DND-41 (cell line): ENCODE data around the gene SVBP.

Experiments
- ATAC-seq: fragments of 200-7000 bp; cut with Tn5 transposase; 3 replicates; pipeline ENCODE4 v1.9.1; 2021; ENCODE audit warnings: low read depth; ENCODE audit not compliant: insufficient read depth
- DNase-seq: peaks from one replicate; pipeline ENCODE4 v3.0.0-alpha.2; 2020
- H2AFZ ChIP-seq: 2 replicates; pipeline ENCODE4 v1.6.0; 2012; ENCODE audit warnings: low read depth, low read length
- H3K27ac ChIP-seq: 2 replicates; pipeline ENCODE4 v1.5.1; 2012; ENCODE audit warnings: low read length, inconsistent platforms
- H3K27me3 ChIP-seq: fragments of 200-600 bp; sonication (generic); 2 replicates; pipeline ENCODE4 v1.6.0; 2012; ENCODE audit warnings: low read length, mild to moderate bottlenecking, inconsistent platforms; ENCODE audit not compliant: insufficient read depth, poor library complexity
- H3K36me3 ChIP-seq: 2 replicates; pipeline ENCODE4 v1.5.1; 2012; ENCODE audit warnings: low read length, inconsistent platforms; ENCODE audit not compliant: insufficient read depth
- H3K4me1 ChIP-seq: 2 replicates; pipeline ENCODE4 v1.5.1; 2012; ENCODE audit warnings: mild to moderate bottlenecking, low read length; ENCODE audit not compliant: insufficient read depth
- H3K4me2 ChIP-seq: 2 replicates; pipeline ENCODE4 v1.6.0; 2012; ENCODE audit warnings: mild to moderate bottlenecking, moderate library complexity, low read length, inconsistent platforms; ENCODE audit not compliant: insufficient read depth
- H3K4me3 ChIP-seq, 2 experiments: fragments of 200-600 bp in 1 of 2; shearing (Covaris generic) in 1 of 2; 2 replicates each; pipeline ENCODE4 v1.5.1; 2012 to 2016; ENCODE audit warnings: inconsistent platforms in 2 of 2, low read length in 2 of 2, mild to moderate bottlenecking in 2 of 2, low read depth in 1 of 2, moderate library complexity in 1 of 2
- H3K79me2 ChIP-seq: 2 replicates; pipeline ENCODE4 v1.6.0; 2012; ENCODE audit warnings: low read length, inconsistent platforms; ENCODE audit not compliant: insufficient read depth
- H3K9ac ChIP-seq: 2 replicates; pipeline ENCODE4 v1.6.0; 2012; ENCODE audit warnings: low read depth, mild to moderate bottlenecking, inconsistent platforms, low read length, moderate library complexity
- H3K9me3 ChIP-seq: 2 replicates; pipeline ENCODE4 v1.5.1; 2012; ENCODE audit warnings: low read length, moderate library complexity, mild to moderate bottlenecking, inconsistent platforms; ENCODE audit not compliant: insufficient read depth, severe bottlenecking
- H4K20me1 ChIP-seq: 2 replicates; pipeline ENCODE4 v1.6.0; 2012; ENCODE audit warnings: low read length; ENCODE audit not compliant: insufficient read depth
- EZH2 ChIP-seq: IDR thresholded peaks from 3 replicates; pipeline ENCODE4 v1.6.1; 2012; ENCODE audit warnings: borderline replicate concordance, low read depth, mild to moderate bottlenecking, moderate library complexity, low read length, inconsistent platforms; ENCODE audit not compliant: severe bottlenecking
- TF ChIP-seq, protein P1 (sequence below): IDR thresholded peaks from 2 replicates; pipeline ENCODE4 v1.5.1; 2012; ENCODE audit warnings: borderline replicate concordance, low read length, moderate library complexity, mild to moderate bottlenecking; ENCODE audit not compliant: poor library complexity, severe bottlenecking; ENCODE audit errors: extremely low read depth

Gene SVBP

DNA sequence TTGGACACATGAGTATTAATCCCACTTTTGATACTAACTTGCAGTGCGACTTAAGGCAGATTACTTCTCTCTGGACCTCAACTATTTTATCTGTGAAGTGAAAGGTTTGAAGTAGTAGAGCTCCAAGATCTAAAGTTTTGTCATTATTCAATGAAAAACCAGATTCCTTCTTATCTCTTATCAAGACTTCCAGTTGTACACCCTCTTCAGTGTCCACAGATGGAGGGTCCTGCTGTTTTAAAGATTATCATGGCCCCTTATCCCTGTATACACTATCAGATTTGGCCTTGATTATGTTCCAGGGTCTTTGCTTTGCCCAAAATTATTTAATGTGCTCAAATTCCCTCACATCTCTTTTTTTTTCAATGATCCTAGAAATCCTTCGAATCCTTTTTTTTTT lies 49.0 kb downstream of the SVBP start:
- Histone ChIP-seq H3K27ac (peak overlapping the region; percentile 83; the same call in 1 of the 2 replicates), H3K9ac (peak overlapping the region; percentile 85), H3K27me3 (no peaks in the 10 kb centered on the region), H3K4me1 (peaks cover 32% of the 10 kb centered on the region), H4K20me1 (no peaks in the 10 kb centered on the region; the same call in 1 of the 2 replicates), H2AFZ (peak overlapping the region; percentile 89), H3K36me3 (peaks cover 2% of the 10 kb centered on the region; the same call in 1 of the 2 replicates), H3K4me2 (peak overlapping the region; percentile 88), H3K9me3 (no peaks in the 10 kb centered on the region), H3K79me2 (peaks cover 70% of the 10 kb centered on the region), H3K4me3 (peak overlapping the region; percentile 51 to 75; a peak in 3 of 4 replicates)
- ATAC-seq (no peak), DNase-seq (no peak)
- no peak for TF ChIP-seq EZH2
- TF ChIP-seq, protein P1, sequence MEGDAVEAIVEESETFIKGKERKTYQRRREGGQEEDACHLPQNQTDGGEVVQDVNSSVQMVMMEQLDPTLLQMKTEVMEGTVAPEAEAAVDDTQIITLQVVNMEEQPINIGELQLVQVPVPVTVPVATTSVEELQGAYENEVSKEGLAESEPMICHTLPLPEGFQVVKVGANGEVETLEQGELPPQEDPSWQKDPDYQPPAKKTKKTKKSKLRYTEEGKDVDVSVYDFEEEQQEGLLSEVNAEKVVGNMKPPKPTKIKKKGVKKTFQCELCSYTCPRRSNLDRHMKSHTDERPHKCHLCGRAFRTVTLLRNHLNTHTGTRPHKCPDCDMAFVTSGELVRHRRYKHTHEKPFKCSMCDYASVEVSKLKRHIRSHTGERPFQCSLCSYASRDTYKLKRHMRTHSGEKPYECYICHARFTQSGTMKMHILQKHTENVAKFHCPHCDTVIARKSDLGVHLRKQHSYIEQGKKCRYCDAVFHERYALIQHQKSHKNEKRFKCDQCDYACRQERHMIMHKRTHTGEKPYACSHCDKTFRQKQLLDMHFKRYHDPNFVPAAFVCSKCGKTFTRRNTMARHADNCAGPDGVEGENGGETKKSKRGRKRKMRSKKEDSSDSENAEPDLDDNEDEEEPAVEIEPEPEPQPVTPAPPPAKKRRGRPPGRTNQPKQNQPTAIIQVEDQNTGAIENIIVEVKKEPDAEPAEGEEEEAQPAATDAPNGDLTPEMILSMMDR, result no peak

DNA sequence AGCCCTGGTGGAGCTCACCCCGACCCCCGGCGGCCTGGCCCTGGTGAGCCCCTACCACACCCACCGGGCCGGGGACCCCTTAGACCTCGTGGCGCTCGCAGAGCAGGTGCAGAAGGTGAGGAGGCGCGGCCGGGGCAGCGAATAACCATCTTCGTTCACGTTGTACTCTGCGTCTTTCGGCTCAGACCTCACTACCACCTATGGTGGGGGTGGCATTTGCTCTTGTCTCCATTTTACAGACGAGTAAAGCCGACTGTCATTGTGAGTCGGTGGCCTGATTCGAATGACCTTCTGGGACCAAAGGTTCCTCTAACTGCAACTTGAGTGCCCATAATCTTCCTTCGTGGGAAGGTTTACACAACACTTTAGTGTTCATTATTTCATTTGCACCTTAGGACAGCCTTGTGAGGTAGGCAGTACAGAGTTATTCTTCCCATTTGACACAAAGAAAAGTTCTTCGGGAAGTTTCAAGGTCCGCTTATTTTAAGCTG lies 49.6 kb downstream of the SVBP start:
- Histone ChIP-seq H2AFZ (peak overlapping the region; percentile 89), H4K20me1 (no peaks in the 10 kb centered on the region; the same call in 1 of the 2 replicates), H3K36me3 (no peaks in the 10 kb centered on the region), H3K4me2 (peak overlapping the region; percentile 88), H3K9ac (peak overlapping the region; percentile 85), H3K27ac (peak overlapping the region; percentile 83), H3K4me3 (peak overlapping the region; percentile 51 to 75), H3K4me1 (peaks cover 32% of the 10 kb centered on the region), H3K79me2 (peaks cover 68% of the 10 kb centered on the region), H3K9me3 (no peaks in the 10 kb centered on the region), H3K27me3 (no peaks in the 10 kb centered on the region)
- peak; percentile 49 for ATAC-seq
- DNase-seq, result no peak
- TF ChIP-seq, protein P1, result no peak
- TF ChIP-seq EZH2, result no peak

DNA sequence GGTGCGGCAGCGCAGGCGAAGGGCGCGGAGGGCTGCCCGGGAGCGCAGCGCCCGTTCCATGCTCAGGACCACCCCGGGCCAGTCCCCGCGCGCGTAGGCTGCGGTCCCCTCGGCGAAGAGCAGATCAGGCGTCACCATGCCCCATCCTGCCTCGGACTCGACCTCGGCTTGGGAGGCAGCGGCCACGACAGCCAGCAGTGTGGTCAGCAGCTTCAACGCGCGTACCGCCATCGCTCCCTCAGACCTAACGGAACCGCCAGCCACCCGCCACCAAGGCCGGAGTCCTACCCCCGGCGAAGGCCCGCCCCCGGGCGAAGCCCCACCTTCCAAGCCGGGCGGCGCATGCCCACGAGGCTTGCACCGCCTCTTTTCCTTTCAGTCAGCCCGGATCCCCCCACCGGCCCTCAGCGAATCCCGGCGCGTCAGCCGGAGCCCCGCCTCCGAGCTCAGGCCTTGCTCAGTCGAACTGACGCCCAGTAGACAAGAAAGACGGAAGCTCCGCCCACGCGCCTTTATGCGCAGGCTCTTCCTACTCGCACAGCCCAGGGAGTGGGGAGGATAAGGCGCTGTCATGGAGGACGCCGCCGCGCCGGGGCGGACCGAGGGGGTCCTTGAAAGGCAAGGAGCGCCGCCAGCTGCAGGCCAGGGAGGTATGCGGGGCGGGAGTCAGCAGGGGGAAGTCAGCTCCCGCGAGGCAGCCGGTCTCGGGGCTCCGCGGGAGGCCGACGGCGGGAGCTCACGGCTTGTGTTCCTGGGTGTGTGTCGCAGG lies 50.3 kb downstream of the SVBP start, which contains the start of the genes C1orf50 and P3H1:
Gene C1orf50 (plus strand): TSS at position 509 of the 769 bp plus-strand sequence. CDS start 63 bp downstream, at position 572.
Gene P3H1 (minus strand): TSS at position 288 of the 769 bp plus-strand sequence. CDS start 57 bp downstream, at position 231.
- Histone ChIP-seq H4K20me1 (no peaks in the 10 kb centered on the region; the same call in 1 of the 2 replicates), H3K4me1 (peaks cover 32% of the 10 kb centered on the region), H3K4me2 (peak within 1 kb of the TSS; percentile 88), H3K79me2 (peaks cover 64% of the 10 kb centered on the region), H2AFZ (peak within 1 kb of the TSS; percentile 89), H3K9me3 (no peaks in the 10 kb centered on the region), H3K36me3 (peaks cover 5% of the 10 kb centered on the region; the same call in 1 of the 2 replicates), H3K27ac (peak within 1 kb of the TSS; percentile 83), H3K9ac (peak within 1 kb of the TSS; percentile 85), H3K4me3 (peak within 1 kb of the TSS; percentile 51 to 75), H3K27me3 (no peaks in the 10 kb centered on the region)
- no peak for TF ChIP-seq EZH2
- TF ChIP-seq, protein P1, result no peak
- ATAC-seq (peak; percentile 91), DNase-seq (peak; percentile 100)
